Ascending aorta (tissue), 2 donors: ENCODE measurements around the gene MTCP1. TPM values are rescaled to one million over a fixed set of nuclear protein-coding genes. Genes with fewer than 3 reads are reported as not detected.

Source experiments
- DNase-seq, 2 donors: peaks; one replicate each; pipeline ENCODE4 v3.0.0-alpha.2; 2019; ENCODE audit warnings: low spot score in 2 of 2
- H3K27ac ChIP-seq, 2 donors: fragments of 200-600 bp; sonication (generic); one replicate each; pipeline ENCODE4 v1.5.1; 2016 to 2017; ENCODE audit warnings: mild to moderate bottlenecking in 1 of 2
- H3K27me3 ChIP-seq: fragments of 200-600 bp; sonication (generic); one replicate; pipeline ENCODE4 v1.5.1; 2017
- H3K36me3 ChIP-seq, 2 donors: fragments of 200-600 bp; sonication (generic); one replicate each; pipeline ENCODE4 v1.5.1; 2016
- H3K4me1 ChIP-seq, 2 donors: fragments of 200-600 bp; sonication (generic); one replicate each; pipeline ENCODE4 v1.5.1; 2016 to 2017; ENCODE audit warnings: mild to moderate bottlenecking in 1 of 2
- H3K4me3 ChIP-seq, 2 donors: fragments of 200-600 bp; sonication (generic); one replicate each; pipeline ENCODE4 v1.5.1; 2016 to 2017; ENCODE audit warnings: mild to moderate bottlenecking in 1 of 2
- H3K9me3 ChIP-seq, 2 donors: fragments of 200-600 bp; sonication (generic); one replicate each; pipeline ENCODE4 v1.5.1; 2016
- CTCF ChIP-seq, 3 experiments: fragments of 200-600 bp in 2 of 3; fragments of 450-650 bp in 1 of 3; sonication (generic) in 2 of 3; IDR thresholded peaks; one replicate each; pipeline ENCODE4 v1.5.1; 2016 to 2019; ENCODE audit warnings: antibody characterized with exemption in 3 of 3, mild to moderate bottlenecking in 1 of 3, moderate library complexity in 1 of 3
- intact Hi-C: fragments of 100-400 bp; cut with DNase I; formaldehyde crosslinking; loops from one replicate; pipeline ENCODE4 v1.15.1; 2023
- total RNA-seq: library from RNA; depleted of rRNA; stranded (reverse); fragments of >200 nt; gene quantifications from one replicate; pipeline ENCODE4 v1.1.0, GENCODE V29; 2016

The MTCP1 gene
- total RNA-seq, 1 donor from 2014 or later = 6.1 TPM

GRCh38 chrX:155061760-155062159, 9.2 kb downstream of the MTCP1 start:
- no peaks in the 10 kb centered on the region for H3K4me1 ChIP-seq
- no peak overlapping the region for H3K27ac ChIP-seq
- no peak overlapping the region for H3K4me3 ChIP-seq
- intact Hi-C loops = no loop called here
- no peaks in the 10 kb centered on the region for H3K27me3 ChIP-seq
- peaks cover 0 to 5% of the 10 kb centered on the region in 2 donors for H3K36me3 ChIP-seq
- no peak for TF ChIP-seq CTCF (IDR thresholded peaks at IDR 0.05)
- no peaks in the 10 kb centered on the region for H3K9me3 ChIP-seq
- no peak for DNase-seq

- peaks cover 0 to 6% of the 10 kb centered on the region in 2 donors for H3K36me3 ChIP-seq
- no peaks in the 10 kb centered on the region for H3K9me3 ChIP-seq
- no peaks in the 10 kb centered on the region for H3K27me3 ChIP-seq
- peak overlapping the region in 1 of 2 donors; percentile 36 for H3K27ac ChIP-seq
- peak; percentile 38 to 71 (median 67) for TF ChIP-seq CTCF (IDR thresholded peaks at IDR 0.05)
- no peaks in the 10 kb centered on the region for H3K4me1 ChIP-seq
- H3K4me3 ChIP-seq = peak overlapping the region; percentile 8 to 18
- peak in 1 of 2 donors; percentile 82 for DNase-seq
- intact Hi-C loops = loop anchor here (1.0 kb wide), 1 partner anchor 76 kb away; no protein-coding TSS in a partner anchor
Measured at GRCh38 chrX:155056877-155057792, 13.8 kb downstream of the MTCP1 start.

- no peak for TF ChIP-seq CTCF (IDR thresholded peaks at IDR 0.05)
- intact Hi-C loops = no loop called here
- H3K27me3 ChIP-seq = no peaks in the 10 kb centered on the region
- H3K4me3 ChIP-seq = no peak overlapping the region
- peak overlapping the region in 1 of 2 donors; percentile 36 for H3K27ac ChIP-seq
- DNase-seq = no peak
- peaks cover 0 to 10% of the 10 kb centered on the region in 2 donors for H3K36me3 ChIP-seq
- no peaks in the 10 kb centered on the region for H3K4me1 ChIP-seq
- H3K9me3 ChIP-seq = no peaks in the 10 kb centered on the region
Measured at GRCh38 chrX:155056471-155056870, 14.5 kb downstream of the MTCP1 start.

GRCh38 chrX:155055494-155055893, 15.4 kb downstream of the MTCP1 start:
- intact Hi-C loops = no loop called here
- peaks cover 0 to 5% of the 10 kb centered on the region in 2 donors for H3K36me3 ChIP-seq
- no peaks in the 10 kb centered on the region for H3K4me1 ChIP-seq
- DNase-seq = no peak
- no peaks in the 10 kb centered on the region for H3K27me3 ChIP-seq
- H3K4me3 ChIP-seq = no peak overlapping the region
- no peak overlapping the region for H3K27ac ChIP-seq
- no peaks in the 10 kb centered on the region for H3K9me3 ChIP-seq
- TF ChIP-seq CTCF (IDR thresholded peaks at IDR 0.05) = no peak

- DNase-seq = no peak
- intact Hi-C loops = no loop called here
- H3K36me3 ChIP-seq = peaks cover 0 to 5% of the 10 kb centered on the region in 2 donors
- H3K4me3 ChIP-seq = no peak overlapping the region
- no peaks in the 10 kb centered on the region for H3K9me3 ChIP-seq
- H3K4me1 ChIP-seq = no peaks in the 10 kb centered on the region
- H3K27ac ChIP-seq = no peak overlapping the region
- H3K27me3 ChIP-seq = no peaks in the 10 kb centered on the region
- TF ChIP-seq CTCF (IDR thresholded peaks at IDR 0.05) = no peak
Measured at GRCh38 chrX:155054255-155054654, 16.7 kb downstream of the MTCP1 start.
